T-helper 2 cell treated with Interferon-gamma antibody and Interleukin-4, amounts not matched to agents 100 ng/mL and 5 ng/mL, for 36 hours (primary cell): Measurements from ENCODE around the gene FAM120A. TPM values are rescaled to one million over a fixed set of nuclear protein-coding genes. Genes with fewer than 3 reads are reported as not detected.

Experiments
- intact Hi-C: fragments of 100-400 bp; cut with micrococcal nuclease; formaldehyde crosslinking; loops from one replicate; pipeline ENCODE4 v1.15.1; 2023
- total RNA-seq: library from RNA; stranded (reverse); gene quantifications from 2 replicates; pipeline ENCODE4 v1.2.3, GENCODE V29; 2022

Gene FAM120A
- total RNA-seq, 1 donor from 2014 or later = 168 TPM

- intact Hi-C loops = no loop called here
These were observed 94.9 kb downstream of the FAM120A start for GRCh38 chr9:93546356-93546755.

GRCh38 chr9:93549611-93550010 lies 98.1 kb downstream of the FAM120A start:
- intact Hi-C loops = no loop called here

GRCh38 chr9:93552923-93553322 lies 101.4 kb downstream of the FAM120A start:
- intact Hi-C loops = no loop called here

GRCh38 chr9:93555370-93555769 lies 103.9 kb downstream of the FAM120A start:
- intact Hi-C loops = no loop called here

- intact Hi-C loops = no loop called here
These were observed 106.1 kb downstream of the FAM120A start for GRCh38 chr9:93557366-93558137.

- intact Hi-C loops = no loop called here
These were observed 107.0 kb downstream of the FAM120A start for GRCh38 chr9:93558503-93558902.

GRCh38 chr9:93560991-93561390 lies 109.5 kb downstream of the FAM120A start:
- intact Hi-C loops = no loop called here

GRCh38 chr9:93562157-93562556 lies 110.7 kb downstream of the FAM120A start:
- intact Hi-C loops = no loop called here

GRCh38 chr9:93565089-93565488 lies 113.6 kb downstream of the FAM120A start:
- intact Hi-C loops = loop anchor here (5.0 kb wide), 2 partner anchors 98 to 608 kb away; no protein-coding TSS in a partner anchor

GRCh38 chr9:93566408-93567270 lies 115.2 kb downstream of the FAM120A start:
- intact Hi-C loops = loop anchor here (1.0 to 5.0 kb wide), 8 partner anchors 10 to 688 kb away; partner anchors contain the start of genes CARD19, FAM120AOS, PHF2 and ZNF484

- intact Hi-C loops = loop anchor here (2.0 to 5.0 kb wide), 5 partner anchors 100 to 689 kb away; partner anchors contain the start of genes CARD19 and ZNF484
These were observed 115.9 kb downstream of the FAM120A start for GRCh38 chr9:93567271-93567959.

- intact Hi-C loops = loop anchor here (5.0 kb wide), 2 partner anchors 101 to 611 kb away; no protein-coding TSS in a partner anchor
These were observed 116.7 kb downstream of the FAM120A start for GRCh38 chr9:93568169-93568568.

- intact Hi-C loops = loop anchor here (5.0 kb wide), 2 partner anchors 102 to 612 kb away; no protein-coding TSS in a partner anchor
These were observed 118.2 kb downstream of the FAM120A start for GRCh38 chr9:93569621-93570174.

- intact Hi-C loops = no loop called here
These were observed 120.7 kb downstream of the FAM120A start for GRCh38 chr9:93572221-93572620.

GRCh38 chr9:93572636-93573515 lies 121.4 kb downstream of the FAM120A start:
- intact Hi-C loops = no loop called here

- intact Hi-C loops = no loop called here
These were observed 122.0 kb downstream of the FAM120A start for GRCh38 chr9:93573516-93573828.

- intact Hi-C loops = no loop called here
These were observed 122.8 kb downstream of the FAM120A start for GRCh38 chr9:93574091-93574899.

GRCh38 chr9:93574900-93575795 lies 123.7 kb downstream of the FAM120A start:
- intact Hi-C loops = no loop called here
